GM23248 (cell line): ENCODE results near the gene TMEM181. TPM values are rescaled to one million over a fixed set of nuclear protein-coding genes. Genes with fewer than 3 reads are reported as not detected.

Source experiments
- DNase-seq: peaks from one replicate; pipeline ENCODE4 v3.0.0-alpha.2; 2015
- H2AFZ ChIP-seq: fragments of 200-600 bp; sonication (generic); 2 replicates; pipeline ENCODE4 v1.6.1; 2016; ENCODE audit warnings: antibody characterized with exemption
- H3F3A ChIP-seq: fragments of 200-600 bp; sonication (generic); 2 replicates; pipeline ENCODE4 v1.6.1; 2016; ENCODE audit warnings: mild to moderate bottlenecking, antibody characterized with exemption, mixed run types; ENCODE audit not compliant: insufficient read depth
- H3K27ac ChIP-seq: fragments of 200-600 bp; sonication (generic); 2 replicates; pipeline ENCODE4 v1.5.1; 2016; ENCODE audit warnings: mild to moderate bottlenecking
- H3K27me3 ChIP-seq: fragments of 200-600 bp; sonication (generic); replicated peaks from 2 replicates; pipeline ENCODE4 v1.6.1; 2016; ENCODE audit warnings: mild to moderate bottlenecking; ENCODE audit not compliant: insufficient read depth
- H3K36me3 ChIP-seq: fragments of 200-600 bp; sonication (generic); 2 replicates; pipeline ENCODE4 v1.6.1; 2016; ENCODE audit warnings: low read depth, mild to moderate bottlenecking
- H3K4me1 ChIP-seq: fragments of 200-600 bp; sonication (generic); 2 replicates; pipeline ENCODE4 v1.6.1; 2016; ENCODE audit warnings: mild to moderate bottlenecking; ENCODE audit not compliant: insufficient read depth
- H3K4me2 ChIP-seq: fragments of 200-600 bp; sonication (generic); one replicate; pipeline ENCODE4 v1.6.1; 2016; ENCODE audit warnings: mild to moderate bottlenecking; ENCODE audit not compliant: unreplicated experiment
- H3K4me3 ChIP-seq: fragments of 200-600 bp; sonication (generic); 2 replicates; pipeline ENCODE4 v1.5.1; 2016; ENCODE audit warnings: mild to moderate bottlenecking
- H3K79me2 ChIP-seq: fragments of 200-600 bp; sonication (generic); 2 replicates; pipeline ENCODE4 v1.6.1; 2016; ENCODE audit warnings: mild to moderate bottlenecking; ENCODE audit not compliant: insufficient read depth
- H3K9ac ChIP-seq: fragments of 200-600 bp; sonication (generic); 2 replicates; pipeline ENCODE4 v1.6.1; 2016; ENCODE audit warnings: mild to moderate bottlenecking
- H3K9me2 ChIP-seq: fragments of 200-600 bp; sonication (generic); 2 replicates; pipeline ENCODE4 v1.6.1; 2016; ENCODE audit warnings: mixed run types, mild to moderate bottlenecking, moderate library complexity; ENCODE audit not compliant: insufficient read depth
- H3K9me3 ChIP-seq: fragments of 200-600 bp; sonication (generic); one replicate; pipeline ENCODE4 v1.6.1; 2017; ENCODE audit warnings: low read depth
- H4K20me1 ChIP-seq: fragments of 200-600 bp; sonication (generic); 2 replicates; pipeline ENCODE4 v1.6.0; 2016; ENCODE audit not compliant: insufficient read depth
- EZH2 ChIP-seq: fragments of 200-600 bp; sonication (generic); IDR thresholded peaks from 2 replicates; pipeline ENCODE4 v1.6.1; 2018; ENCODE audit warnings: antibody characterized with exemption, mild to moderate bottlenecking; ENCODE audit not compliant: insufficient read depth, poor library complexity, severe bottlenecking
- EZH2phosphoT487 ChIP-seq: fragments of 200-600 bp; sonication (generic); IDR thresholded peaks from 2 replicates; pipeline ENCODE4 v1.6.1; 2018; ENCODE audit warnings: antibody characterized with exemption, moderate library complexity, mild to moderate bottlenecking, low read depth; ENCODE audit not compliant: insufficient read depth
- WGBS, 2 experiments: methylation state at CpG; one replicate each; pipeline ENCODE4 v1.1.6; 2015 to 2017; ENCODE audit warnings: low lambda C conversion rate in 2 of 2, low coverage in 1 of 2; ENCODE audit errors: missing lambda C conversion rate in 2 of 2; 5-methylcytosine and 5-hydroxymethylcytosine counted together
- in situ Hi-C: fragments of 300-500 bp; cut with MboI; formaldehyde crosslinking; loops from 2 replicates; pipeline ENCODE4 v1.15.0; 2020
- polyA plus RNA-seq: library from polyadenylated mRNA; unstranded; fragments of >200 nt; fragmentation: Nextera tagmentation; extraction: Ambion mirVana; gene quantifications from 2 replicates; pipeline ENCODE4 v1.2.1, GENCODE V29; 2016
- total RNA-seq: library from RNA; depleted of rRNA; stranded (reverse); fragments of >200 nt; shearing (Covaris generic); gene quantifications from 2 replicates; pipeline ENCODE4 v1.2.3, GENCODE V29; 2014

TMEM181 gene
- total and polyA plus RNA-seq, 2 experiments from 2014 or later, result 30.7 to 52.6 TPM

- 83 to 88% methylated on average over 3 of the region's 3 CpGs for WGBS, 2 experiments
- in situ Hi-C loops, result no loop called here
- no peak overlapping the region for H3K4me2 ChIP-seq
Measured at GRCh38 chr6:158661156-158661685, 101.3 kb downstream of the TMEM181 start.

GRCh38 chr6:158662607-158662953 lies 102.7 kb downstream of the TMEM181 start:
- H3K9ac ChIP-seq, result no peak overlapping the region
- H3K4me3 ChIP-seq, result no peak overlapping the region

More at GRCh38 chr6:158661156-158661685, 101.3 kb downstream of the TMEM181 start:
- H3K9me3 ChIP-seq, result no peaks in the 10 kb centered on the region
- no peaks in the 10 kb centered on the region for H3K27me3 ChIP-seq
- H3K4me3 ChIP-seq, result no peak overlapping the region
- TF ChIP-seq EZH2phosphoT487 (no peak), EZH2 (no peak)
- peaks cover 18% of the 10 kb centered on the region for H3F3A ChIP-seq
- no peak overlapping the region for H3K9ac ChIP-seq
- no peaks in the 10 kb centered on the region for H3K79me2 ChIP-seq
- H3K36me3 ChIP-seq, result no peaks in the 10 kb centered on the region
- no peak overlapping the region for H3K27ac ChIP-seq
- no peak for DNase-seq
- H3K9me2 ChIP-seq, result no peaks in the 10 kb centered on the region
- peaks cover 12% of the 10 kb centered on the region for H3K4me1 ChIP-seq
- no peak overlapping the region for H2AFZ ChIP-seq
- no peaks in the 10 kb centered on the region for H4K20me1 ChIP-seq

GRCh38 chr6:158662954-158663624 lies 103.2 kb downstream of the TMEM181 start:
- WGBS, 2 experiments, result 49 to 54% methylated on average over 27 of the region's 27 CpGs
- no peak for TF ChIP-seq EZH2
- no peak for TF ChIP-seq EZH2phosphoT487
- Histone ChIP-seq H3K9ac (no peak overlapping the region), H3K36me3 (no peaks in the 10 kb centered on the region), H3K4me2 (no peak overlapping the region), H3K4me3 (no peak overlapping the region), H3K79me2 (no peaks in the 10 kb centered on the region), H3K27ac (no peak overlapping the region), H3K4me1 (peaks cover 8% of the 10 kb centered on the region; the same call in 1 of the 2 replicates), H3F3A (peaks cover 3% of the 10 kb centered on the region; the same call in 1 of the 2 replicates), H3K9me2 (no peaks in the 10 kb centered on the region), H3K9me3 (no peaks in the 10 kb centered on the region), H4K20me1 (no peaks in the 10 kb centered on the region), H3K27me3 (no peaks in the 10 kb centered on the region), H2AFZ (peak overlapping the region; percentile 21; the same call in 1 of the 2 replicates)
- in situ Hi-C loops, result no loop called here
- no peak for DNase-seq

More at GRCh38 chr6:158662607-158662953, 102.7 kb downstream of the TMEM181 start:
- 67 to 71% methylated on average over 3 of the region's 3 CpGs for WGBS, 2 experiments
- Histone ChIP-seq H3K27ac (no peak overlapping the region), H3K9me3 (no peaks in the 10 kb centered on the region), H2AFZ (peak overlapping the region; percentile 21; the same call in 1 of the 2 replicates), H3K4me1 (peaks cover 9% of the 10 kb centered on the region), H3K4me2 (no peak overlapping the region), H3K27me3 (no peaks in the 10 kb centered on the region), H3F3A (peaks cover 6% of the 10 kb centered on the region), H3K79me2 (no peaks in the 10 kb centered on the region), H3K9me2 (no peaks in the 10 kb centered on the region), H3K36me3 (no peaks in the 10 kb centered on the region), H4K20me1 (no peaks in the 10 kb centered on the region)
- TF ChIP-seq EZH2 (no peak), EZH2phosphoT487 (no peak)
- no peak for DNase-seq
- in situ Hi-C loops, result no loop called here

GRCh38 chr6:158663625-158664165 lies 103.8 kb downstream of the TMEM181 start:
- no peaks in the 10 kb centered on the region for H3K27me3 ChIP-seq
- H3F3A ChIP-seq, result no peaks in the 10 kb centered on the region
- no peak for TF ChIP-seq EZH2
- TF ChIP-seq EZH2phosphoT487, result no peak
- no peak overlapping the region for H3K4me2 ChIP-seq
- no peaks in the 10 kb centered on the region for H3K9me3 ChIP-seq
- no peaks in the 10 kb centered on the region for H3K36me3 ChIP-seq
- no peaks in the 10 kb centered on the region for H3K9me2 ChIP-seq
- H2AFZ ChIP-seq, result no peak overlapping the region
- no peaks in the 10 kb centered on the region for H4K20me1 ChIP-seq
- no peaks in the 10 kb centered on the region for H3K79me2 ChIP-seq
- H3K4me1 ChIP-seq, result peaks cover 8% of the 10 kb centered on the region; the same call in 1 of the 2 replicates
- DNase-seq, result no peak
- H3K27ac ChIP-seq, result no peak overlapping the region
- WGBS, 2 experiments, result 77 to 79% methylated on average over 11 of the region's 11 CpGs
- H3K9ac ChIP-seq, result no peak overlapping the region
- H3K4me3 ChIP-seq, result no peak overlapping the region
- in situ Hi-C loops, result no loop called here
